CD4-positive, alpha-beta memory T cell (primary cell): ENCODE measurements around the gene PID1. TPM values are rescaled to one million over a fixed set of nuclear protein-coding genes. Genes with fewer than 3 reads are reported as not detected.

Experiments used
- CTCF ChIA-PET: fragments of 350-600 bp; sonication (Branson Sonifier 250); formaldehyde crosslinking; loops from one replicate; lab custom pipeline; 2021; ENCODE audit warnings: inconsistent platforms; ENCODE audit not compliant: partially characterized antibody; lab: Charles Lee
- POLR2A ChIA-PET: fragments of 350-600 bp; sonication (Branson Sonifier 250); formaldehyde crosslinking; loops from one replicate; lab custom pipeline; 2021; ENCODE audit not compliant: partially characterized antibody; lab: Charles Lee
- DNase-seq, 5 donors: peaks; one replicate each; pipeline versions ENCODE4 v3.0.0 to v3.0.0-alpha.2; 2020 to 2022; ENCODE audit warnings: mixed read lengths in 1 of 5
- H3K27ac ChIP-seq: one replicate; pipeline ENCODE4 v1.7.0; 2013; ENCODE audit warnings: low read depth, low read length
- H3K27me3 ChIP-seq: 2 replicates; pipeline ENCODE4 v1.7.0; 2013; ENCODE audit warnings: mild to moderate bottlenecking, low read length, moderate library complexity; ENCODE audit not compliant: insufficient read depth
- H3K36me3 ChIP-seq: 2 replicates; pipeline ENCODE4 v1.7.0; 2013; ENCODE audit warnings: mild to moderate bottlenecking, low read length, moderate library complexity; ENCODE audit not compliant: insufficient read depth
- H3K4me1 ChIP-seq: 2 replicates; pipeline ENCODE4 v1.7.0; 2013; ENCODE audit warnings: mild to moderate bottlenecking, low read length, moderate library complexity; ENCODE audit not compliant: insufficient read depth
- H3K4me3 ChIP-seq, 2 donors: one replicate each; pipeline ENCODE4 v1.7.0; 2013; ENCODE audit warnings: low read length in 2 of 2, mild to moderate bottlenecking in 1 of 2
- H3K9me3 ChIP-seq, 2 donors: one replicate each; pipeline ENCODE4 v1.7.0; 2013; ENCODE audit warnings: low read length in 2 of 2, control low read depth in 1 of 2; ENCODE audit not compliant: control insufficient read depth in 1 of 2
- H3K27ac Mint-ChIP-seq, 7 donors: one replicate each; pipeline ENCODE4 v1.8.0; 2020 to 2021; ENCODE audit warnings: mixed read lengths in 7 of 7, mild to moderate bottlenecking in 6 of 7, inconsistent platforms in 3 of 7, moderate library complexity in 3 of 7
- H3K27me3 Mint-ChIP-seq, 2 donors: one replicate each; pipeline ENCODE4 v1.8.0; 2020 to 2021; ENCODE audit warnings: mixed read lengths in 2 of 2
- H3K36me3 Mint-ChIP-seq, 2 donors: one replicate each; pipeline ENCODE4 v1.8.0; 2020 to 2021; ENCODE audit warnings: mixed read lengths in 2 of 2, inconsistent platforms in 1 of 2, mild to moderate bottlenecking in 1 of 2
- H3K4me1 Mint-ChIP-seq, 4 donors: one replicate each; pipeline ENCODE4 v1.8.0; 2020 to 2021; ENCODE audit warnings: mixed read lengths in 4 of 4, mild to moderate bottlenecking in 1 of 4
- H3K4me3 Mint-ChIP-seq, 8 donors: one replicate each; pipeline ENCODE4 v1.8.0; 2020 to 2021; ENCODE audit warnings: mixed read lengths in 8 of 8, mild to moderate bottlenecking in 7 of 8, moderate library complexity in 6 of 8, inconsistent platforms in 3 of 8
- H3K9me3 Mint-ChIP-seq, 8 donors: one replicate each; pipeline ENCODE4 v1.8.0; 2020 to 2021; ENCODE audit warnings: mixed read lengths in 8 of 8, mild to moderate bottlenecking in 5 of 8, inconsistent platforms in 3 of 8, moderate library complexity in 1 of 8
- intact Hi-C: fragments of 100-400 bp; cut with micrococcal nuclease; formaldehyde crosslinking; loops from one replicate; pipeline ENCODE4 v1.15.1; 2023
- polyA plus RNA-seq, 2 donors: library from polyadenylated mRNA; unstranded; fragments of 300-500 nt; fragmentation: Illumina TruSeq; gene quantifications; one replicate each; pipeline ENCODE4 v1.2.3, GENCODE V29; 2021
- total RNA-seq, 2 experiments: library from RNA; stranded (reverse); gene quantifications; one replicate each; pipeline ENCODE4 v1.2.3, GENCODE V29; 2021

The PID1 gene
- total and polyA plus RNA-seq, 4 experiments from 2014 or later: 0.47 to 0.55 TPM; not detected in 2

DNA sequence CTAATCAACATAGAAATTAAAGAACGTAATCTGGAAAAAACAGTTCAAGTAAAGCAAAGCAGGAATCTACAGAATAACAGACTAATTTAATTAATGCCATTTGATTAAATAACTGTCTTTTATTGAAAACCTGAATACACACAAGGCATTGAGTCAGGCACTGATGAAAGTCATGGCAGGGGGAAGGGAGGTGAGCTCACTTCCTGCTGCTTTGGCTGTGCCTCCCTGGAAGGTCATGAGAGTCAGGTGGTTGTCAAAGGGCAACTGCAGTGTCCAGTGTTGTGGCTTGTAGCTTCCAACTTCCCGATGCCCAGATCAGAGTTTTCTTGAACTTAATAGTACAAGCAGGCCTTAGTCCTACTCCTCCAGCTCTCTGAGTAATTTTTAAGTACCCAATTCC is 180.9 kb downstream of the PID1 start:
- Histone ChIP-seq H3K27me3 (no peaks in the 10 kb centered on the region), H3K4me3 (no peak overlapping the region), H3K4me1 (no peaks in the 10 kb centered on the region), H3K27ac (no peak overlapping the region), H3K36me3 (no peaks in the 10 kb centered on the region), H3K9me3 (no peaks in the 10 kb centered on the region)
- no peaks in the 10 kb centered on the region for H3K36me3 Mint-ChIP-seq
- no peaks in the 10 kb centered on the region for H3K27me3 Mint-ChIP-seq
- intact Hi-C loops: no loop called here
- ChIA-PET CTCF (no interaction called here), POLR2A (no interaction called here)
- no peak overlapping the region for H3K27ac Mint-ChIP-seq
- no peak for DNase-seq
- peaks cover 0 to 11% (median 6%) of the 10 kb centered on the region in 8 donors for H3K9me3 Mint-ChIP-seq
- H3K4me3 Mint-ChIP-seq: no peak overlapping the region
- no peaks in the 10 kb centered on the region for H3K4me1 Mint-ChIP-seq

- intact Hi-C loops: no loop called here
- no peaks in the 10 kb centered on the region for H3K4me1 Mint-ChIP-seq
- CTCF ChIA-PET: no interaction called here
- H3K27ac ChIP-seq: no peak overlapping the region
- no peaks in the 10 kb centered on the region for H3K4me1 ChIP-seq
- H3K4me3 Mint-ChIP-seq: no peak overlapping the region
- POLR2A ChIA-PET: no interaction called here
- H3K36me3 Mint-ChIP-seq: no peaks in the 10 kb centered on the region
- H3K27ac Mint-ChIP-seq: no peak overlapping the region
- H3K9me3 ChIP-seq: no peaks in the 10 kb centered on the region
- H3K36me3 ChIP-seq: no peaks in the 10 kb centered on the region
- H3K9me3 Mint-ChIP-seq: peaks cover 0 to 11% (median 5%) of the 10 kb centered on the region in 8 donors
- no peaks in the 10 kb centered on the region for H3K27me3 ChIP-seq
- no peak overlapping the region for H3K4me3 ChIP-seq
- DNase-seq: no peak
- H3K27me3 Mint-ChIP-seq: no peaks in the 10 kb centered on the region
Observed at GRCh38 chr2:229089776-229090175, 181.3 kb downstream of the PID1 start.

DNA sequence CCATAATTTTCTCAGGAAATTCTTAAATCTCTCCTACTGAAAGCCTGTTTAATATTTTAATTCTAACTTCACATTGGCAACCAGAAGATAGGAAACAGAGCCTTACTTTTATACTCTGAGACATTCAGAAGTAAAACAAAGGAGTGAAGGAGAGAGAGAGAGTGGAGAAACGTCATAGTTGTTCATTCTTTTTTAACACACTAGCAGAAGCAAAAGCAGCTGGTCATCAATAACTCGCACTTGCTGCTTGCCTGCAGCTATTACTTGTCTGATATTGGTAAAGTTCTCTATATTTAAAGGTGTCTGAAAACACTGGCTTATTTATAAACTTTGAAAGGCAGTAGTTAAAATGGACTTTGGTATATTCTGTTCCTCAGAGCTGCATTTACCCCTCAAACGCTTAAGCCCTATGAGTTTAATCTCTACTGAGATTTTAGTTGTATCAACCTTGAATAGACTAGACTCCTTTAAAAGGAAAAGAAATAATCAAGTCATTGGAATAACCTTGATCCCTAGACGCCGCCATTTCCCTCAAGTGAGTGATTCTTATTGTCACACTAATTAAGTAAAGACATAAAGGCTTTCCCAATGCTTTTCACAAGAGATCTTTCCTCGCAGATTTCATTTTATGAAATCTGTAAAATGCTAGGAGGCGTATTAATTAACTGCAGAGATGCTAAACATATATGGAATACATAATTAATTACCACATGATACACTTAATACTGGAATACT is 182.0 kb downstream of the PID1 start:
- H3K27ac ChIP-seq: no peak overlapping the region
- DNase-seq: no peak
- no peaks in the 10 kb centered on the region for H3K4me1 ChIP-seq
- no peaks in the 10 kb centered on the region for H3K27me3 Mint-ChIP-seq
- H3K4me3 Mint-ChIP-seq: no peak overlapping the region
- no peaks in the 10 kb centered on the region for H3K9me3 ChIP-seq
- peaks cover 0 to 10% (median 2%) of the 10 kb centered on the region in 8 donors for H3K9me3 Mint-ChIP-seq
- H3K27ac Mint-ChIP-seq: no peak overlapping the region
- no peaks in the 10 kb centered on the region for H3K36me3 ChIP-seq
- H3K36me3 Mint-ChIP-seq: no peaks in the 10 kb centered on the region
- ChIA-PET CTCF (no interaction called here), POLR2A (no interaction called here)
- H3K4me3 ChIP-seq: no peak overlapping the region
- H3K27me3 ChIP-seq: no peaks in the 10 kb centered on the region
- intact Hi-C loops: no loop called here
- no peaks in the 10 kb centered on the region for H3K4me1 Mint-ChIP-seq

DNA sequence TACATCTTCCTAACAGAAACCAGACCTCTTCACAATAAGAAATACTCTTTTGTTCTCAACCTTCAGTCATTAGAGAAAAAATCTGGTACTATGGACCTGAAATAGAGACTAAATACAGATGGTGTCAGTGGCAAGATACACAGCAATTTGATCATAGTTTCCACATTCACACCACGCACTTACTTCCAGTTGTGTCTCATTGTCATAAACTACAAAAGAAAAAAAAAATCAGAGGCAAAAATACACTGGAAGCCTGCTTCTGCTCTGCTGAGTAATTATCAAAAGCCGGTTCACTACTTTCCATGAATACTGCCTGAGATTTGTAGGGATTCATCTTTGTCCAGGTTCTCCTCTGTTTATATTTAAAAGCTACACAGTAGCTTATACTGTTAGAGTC is 182.6 kb downstream of the PID1 start:
- no peaks in the 10 kb centered on the region for H3K9me3 ChIP-seq
- Mint-ChIP-seq H3K4me1 (no peaks in the 10 kb centered on the region), H3K9me3 (peaks cover 0 to 4% (median 2%) of the 10 kb centered on the region in 8 donors), H3K4me3 (no peak overlapping the region), H3K36me3 (no peaks in the 10 kb centered on the region), H3K27ac (no peak overlapping the region), H3K27me3 (no peaks in the 10 kb centered on the region)
- H3K36me3 ChIP-seq: no peaks in the 10 kb centered on the region
- ChIA-PET CTCF (no interaction called here), POLR2A (no interaction called here)
- H3K4me3 ChIP-seq: no peak overlapping the region
- no peaks in the 10 kb centered on the region for H3K4me1 ChIP-seq
- H3K27ac ChIP-seq: no peak overlapping the region
- intact Hi-C loops: no loop called here
- DNase-seq: no peak
- no peaks in the 10 kb centered on the region for H3K27me3 ChIP-seq

- Mint-ChIP-seq H3K4me3 (no peak overlapping the region), H3K27me3 (no peaks in the 10 kb centered on the region), H3K36me3 (no peaks in the 10 kb centered on the region), H3K27ac (no peak overlapping the region), H3K4me1 (no peaks in the 10 kb centered on the region), H3K9me3 (peaks cover 0 to 4% (median 0%) of the 10 kb centered on the region in 8 donors)
- Histone ChIP-seq H3K9me3 (no peaks in the 10 kb centered on the region), H3K4me1 (no peaks in the 10 kb centered on the region), H3K27ac (no peak overlapping the region), H3K36me3 (no peaks in the 10 kb centered on the region), H3K27me3 (no peaks in the 10 kb centered on the region), H3K4me3 (no peak overlapping the region)
- intact Hi-C loops: no loop called here
- ChIA-PET CTCF (no interaction called here), POLR2A (no interaction called here)
- DNase-seq: no peak
Observed at GRCh38 chr2:229087843-229088516, 183.1 kb downstream of the PID1 start.

- Mint-ChIP-seq H3K4me3 (no peak overlapping the region), H3K36me3 (no peaks in the 10 kb centered on the region), H3K9me3 (peaks cover 0 to 8% (median 0%) of the 10 kb centered on the region in 8 donors), H3K27ac (no peak overlapping the region), H3K4me1 (no peaks in the 10 kb centered on the region), H3K27me3 (no peaks in the 10 kb centered on the region)
- Histone ChIP-seq H3K9me3 (no peaks in the 10 kb centered on the region), H3K27ac (no peak overlapping the region), H3K4me1 (no peaks in the 10 kb centered on the region), H3K4me3 (no peak overlapping the region), H3K36me3 (no peaks in the 10 kb centered on the region), H3K27me3 (no peaks in the 10 kb centered on the region)
- CTCF ChIA-PET: no interaction called here
- POLR2A ChIA-PET: no interaction called here
- no peak for DNase-seq
- intact Hi-C loops: no loop called here
Observed at GRCh38 chr2:229087267-229087666, 183.8 kb downstream of the PID1 start.

- Histone ChIP-seq H3K4me1 (no peaks in the 10 kb centered on the region), H3K9me3 (no peaks in the 10 kb centered on the region), H3K4me3 (no peak overlapping the region), H3K36me3 (no peaks in the 10 kb centered on the region), H3K27me3 (no peaks in the 10 kb centered on the region), H3K27ac (no peak overlapping the region)
- CTCF ChIA-PET: no interaction called here
- no peak overlapping the region for H3K27ac Mint-ChIP-seq
- no peak overlapping the region for H3K4me3 Mint-ChIP-seq
- no peaks in the 10 kb centered on the region for H3K4me1 Mint-ChIP-seq
- no peak for DNase-seq
- H3K27me3 Mint-ChIP-seq: no peaks in the 10 kb centered on the region
- intact Hi-C loops: no loop called here
- no peaks in the 10 kb centered on the region for H3K36me3 Mint-ChIP-seq
- peaks cover 0 to 8% (median under 1%) of the 10 kb centered on the region in 8 donors for H3K9me3 Mint-ChIP-seq
- POLR2A ChIA-PET: no interaction called here
Observed at GRCh38 chr2:229085439-229085838, 185.6 kb downstream of the PID1 start.
